ENCODE results near the gene SCAMP3. TPM values are rescaled to one million over a fixed set of nuclear protein-coding genes. Genes with fewer than 3 reads are reported as not detected.
"Not testable (repeated sequence)": the region's sequence is repeated elsewhere in the genome, so short reads cannot be mapped to it uniquely, and the experiment has no call there.

Gene SCAMP3
- total RNA-seq, 2 donors from 2014 or later, result 43.1 to 53.2 TPM

DNA sequence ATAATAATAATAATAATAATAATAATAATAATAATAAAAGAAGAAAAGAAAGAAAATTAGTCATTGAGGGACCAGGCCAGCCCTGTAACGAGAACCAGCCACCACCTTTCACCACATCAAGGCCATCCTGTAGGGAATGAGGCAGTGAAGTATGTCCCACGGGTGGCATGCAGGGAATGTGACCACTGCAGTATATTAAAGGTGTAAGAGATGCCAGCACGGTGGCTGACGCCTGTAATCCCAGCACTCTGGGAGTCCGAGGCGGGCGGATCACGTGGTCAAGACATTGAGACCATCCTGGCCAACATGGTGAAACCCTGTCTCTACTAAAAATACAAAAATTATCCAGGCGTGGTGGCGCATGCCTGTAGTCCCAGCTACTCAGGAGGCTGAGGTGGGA is 28.8 kb upstream of the SCAMP3 start:
- DNase-seq; intact Hi-C loops (cut with DNase I, micrococcal nuclease); ATAC-seq: not testable (repeated sequence)

DNA sequence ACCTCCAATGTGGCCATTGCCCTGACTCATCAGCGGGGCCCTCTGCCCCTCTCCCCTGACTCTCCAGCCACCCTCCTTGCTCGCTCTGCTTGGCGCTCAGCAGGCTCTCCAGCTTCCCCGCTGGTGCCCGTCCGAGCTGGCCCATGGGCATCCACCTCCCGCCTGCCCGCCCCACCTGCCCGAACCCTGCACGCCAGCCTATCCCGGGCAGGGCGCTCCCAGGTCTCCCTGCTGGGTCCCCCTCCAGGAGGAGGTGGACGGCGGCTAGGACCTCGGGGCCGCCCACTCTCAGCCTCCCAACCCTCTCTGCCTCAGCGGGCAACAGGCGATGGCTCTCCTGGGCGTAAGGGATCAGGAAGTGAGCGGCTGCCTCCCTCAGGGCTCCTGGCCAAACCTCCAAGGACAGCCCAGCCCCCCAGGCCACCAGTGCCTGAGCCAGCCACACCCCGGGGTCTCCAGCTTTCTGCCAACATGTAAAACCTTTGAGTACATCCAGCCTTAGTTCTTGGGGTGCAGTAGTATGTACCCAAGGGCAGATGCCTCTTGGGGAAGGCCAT is 25.9 kb upstream of the SCAMP3 start:
- DNase-seq, result no peak
- intact Hi-C loops (cut with DNase I, micrococcal nuclease), result no loop called here
- no peak for ATAC-seq

DNA sequence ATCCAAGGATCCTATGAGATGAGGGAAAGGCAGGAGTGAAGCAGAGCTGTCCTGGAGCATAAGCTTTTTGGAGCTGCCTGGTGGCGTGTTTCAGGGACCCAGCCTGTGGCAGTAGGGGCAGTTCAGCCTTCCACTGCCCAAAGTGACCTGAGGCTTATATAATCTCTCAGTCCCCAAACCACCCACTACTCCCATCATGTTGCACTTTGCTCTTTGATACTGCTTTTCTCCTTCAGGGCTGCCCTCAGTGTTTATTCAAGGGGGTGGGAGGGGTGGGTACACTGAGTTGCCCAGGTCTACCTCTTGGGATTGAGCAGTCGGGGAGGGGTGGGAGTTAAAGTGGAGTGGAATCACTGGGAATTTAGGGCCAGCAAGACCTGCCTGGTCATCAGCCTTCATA is 24.4 kb upstream of the SCAMP3 start:
- DNase-seq (no peak), ATAC-seq (no peak)
- intact Hi-C loops (cut with DNase I, micrococcal nuclease), result no loop called here

DNA sequence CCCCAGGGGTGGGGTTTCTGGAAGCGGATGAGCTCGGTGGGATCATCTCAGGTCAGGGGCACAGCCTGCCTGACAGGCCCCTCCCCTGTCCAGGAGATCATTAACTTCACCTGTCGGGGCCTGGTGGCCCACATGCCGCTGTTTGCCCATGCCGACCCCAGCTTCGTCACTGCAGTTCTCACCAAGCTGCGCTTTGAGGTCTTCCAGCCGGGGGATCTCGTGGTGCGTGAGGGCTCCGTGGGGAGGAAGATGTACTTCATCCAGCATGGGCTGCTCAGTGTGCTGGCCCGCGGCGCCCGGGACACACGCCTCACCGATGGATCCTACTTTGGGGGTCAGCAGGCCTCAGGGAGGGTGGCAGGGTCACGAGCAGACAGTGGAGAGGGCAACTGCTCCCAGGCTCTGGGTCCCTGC is 23.5 kb upstream of the SCAMP3 start:
- ATAC-seq, result no peak
- intact Hi-C loops (cut with DNase I, micrococcal nuclease), result no loop called here
- DNase-seq, result no peak

DNA sequence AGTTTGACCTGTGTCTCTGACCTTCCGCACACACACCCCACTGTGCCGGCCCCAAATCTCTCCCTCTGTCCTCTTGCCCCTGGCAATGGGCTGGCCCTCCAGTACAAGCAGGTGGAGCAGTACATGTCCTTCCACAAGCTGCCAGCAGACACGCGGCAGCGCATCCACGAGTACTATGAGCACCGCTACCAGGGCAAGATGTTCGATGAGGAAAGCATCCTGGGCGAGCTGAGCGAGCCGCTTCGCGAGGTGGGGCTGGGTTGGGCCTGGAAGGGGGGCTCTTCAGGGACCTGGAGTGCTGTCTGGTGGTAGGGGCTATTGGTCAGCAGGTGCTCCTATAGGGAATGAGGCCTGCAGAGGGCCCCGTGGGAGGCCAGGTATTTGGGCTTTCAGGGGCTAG is 22.9 kb upstream of the SCAMP3 start:
- no peak for ATAC-seq
- DNase-seq, result no peak
- intact Hi-C loops (cut with DNase I, micrococcal nuclease), result no loop called here

DNA sequence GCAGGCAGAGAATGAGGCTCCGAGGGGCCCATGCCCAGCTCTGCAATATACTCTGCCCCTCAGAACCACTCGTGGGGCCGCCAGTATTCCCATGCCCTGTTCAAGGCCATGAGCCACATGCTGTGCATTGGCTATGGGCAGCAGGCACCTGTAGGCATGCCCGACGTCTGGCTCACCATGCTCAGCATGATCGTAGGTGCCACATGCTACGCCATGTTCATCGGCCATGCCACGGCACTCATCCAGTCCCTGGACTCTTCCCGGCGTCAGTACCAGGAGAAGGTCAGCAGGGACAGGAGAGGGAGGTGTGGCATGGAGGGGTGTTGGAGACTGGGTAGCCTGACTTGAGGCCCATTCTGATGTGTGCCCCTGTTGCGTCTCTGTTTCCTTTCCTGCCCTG is 22.3 kb upstream of the SCAMP3 start:
- intact Hi-C loops (cut with DNase I, micrococcal nuclease), result no loop called here
- ATAC-seq (no peak), DNase-seq (no peak)

DNA sequence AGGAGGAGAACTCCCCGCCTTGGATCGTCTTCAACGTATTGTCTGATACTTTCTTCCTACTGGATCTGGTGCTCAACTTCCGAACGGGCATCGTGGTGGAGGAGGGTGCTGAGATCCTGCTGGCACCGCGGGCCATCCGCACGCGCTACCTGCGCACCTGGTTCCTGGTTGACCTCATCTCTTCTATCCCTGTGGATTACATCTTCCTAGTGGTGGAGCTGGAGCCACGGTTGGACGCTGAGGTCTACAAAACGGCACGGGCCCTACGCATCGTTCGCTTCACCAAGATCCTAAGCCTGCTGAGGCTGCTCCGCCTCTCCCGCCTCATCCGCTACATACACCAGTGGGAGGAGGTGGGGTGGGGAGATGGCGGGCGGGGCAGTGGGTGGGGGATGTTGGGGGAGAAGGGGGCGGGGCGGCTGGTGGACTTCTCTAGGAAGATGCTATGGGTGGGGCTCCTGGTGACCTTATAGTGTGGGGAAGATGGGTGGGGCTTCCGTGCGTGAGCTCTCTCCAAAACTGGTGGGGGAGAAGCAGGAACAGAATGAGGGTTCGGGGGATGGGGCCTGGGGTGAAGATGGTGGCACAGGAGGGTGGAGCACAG is 20.4 kb upstream of the SCAMP3 start:
- DNase-seq, result no peak
- ATAC-seq, result no peak
- intact Hi-C loops (cut with DNase I, micrococcal nuclease), result no loop called here

DNA sequence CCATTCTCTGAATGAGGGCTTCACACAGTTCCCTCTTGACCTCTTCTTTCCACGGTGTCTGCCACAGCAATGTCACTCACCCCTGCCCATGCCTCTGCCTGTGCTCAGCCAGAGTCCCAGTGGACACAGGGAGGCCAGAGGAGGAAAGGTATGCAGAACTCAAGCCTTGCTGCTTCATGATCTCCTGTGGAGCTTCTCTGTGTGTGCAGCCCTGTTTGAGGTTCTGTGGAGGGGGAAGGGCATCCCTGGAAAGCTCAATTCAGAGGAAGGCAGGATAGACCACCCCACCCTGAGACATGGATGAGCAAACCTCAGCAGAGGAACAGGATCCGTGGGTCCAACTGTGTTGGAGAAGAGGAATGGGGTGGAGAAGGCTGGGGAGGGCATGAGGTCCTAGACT is 17.1 kb upstream of the SCAMP3 start:
- ATAC-seq (no peak), DNase-seq (no peak)
- intact Hi-C loops (cut with DNase I, micrococcal nuclease), result no loop called here

DNA sequence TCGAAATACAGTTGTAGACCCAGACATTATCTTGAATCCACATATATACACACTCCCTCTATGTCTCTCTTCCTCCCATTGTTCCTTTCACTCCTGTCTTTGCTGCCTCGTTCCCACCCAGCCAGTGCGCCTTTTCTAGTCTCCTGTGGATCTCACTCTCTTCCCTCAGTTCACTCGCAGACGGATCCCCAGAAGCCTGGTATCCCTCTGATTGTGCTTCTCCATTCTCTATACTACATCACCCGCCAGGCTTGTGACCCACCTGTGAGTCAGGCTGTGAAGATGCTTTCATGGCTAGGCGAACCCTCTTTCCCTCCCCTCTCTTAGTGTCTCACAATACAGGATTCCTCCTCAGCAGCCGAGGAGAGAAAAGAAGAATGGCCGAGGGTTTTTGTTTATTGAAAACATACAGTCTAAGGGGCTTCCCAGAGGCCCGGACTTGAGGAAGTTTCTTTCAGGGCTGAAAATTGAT is 16.6 kb upstream of the SCAMP3 start:
- intact Hi-C loops (cut with DNase I, micrococcal nuclease), result no loop called here
- ATAC-seq (no peak), DNase-seq (no peak)

DNA sequence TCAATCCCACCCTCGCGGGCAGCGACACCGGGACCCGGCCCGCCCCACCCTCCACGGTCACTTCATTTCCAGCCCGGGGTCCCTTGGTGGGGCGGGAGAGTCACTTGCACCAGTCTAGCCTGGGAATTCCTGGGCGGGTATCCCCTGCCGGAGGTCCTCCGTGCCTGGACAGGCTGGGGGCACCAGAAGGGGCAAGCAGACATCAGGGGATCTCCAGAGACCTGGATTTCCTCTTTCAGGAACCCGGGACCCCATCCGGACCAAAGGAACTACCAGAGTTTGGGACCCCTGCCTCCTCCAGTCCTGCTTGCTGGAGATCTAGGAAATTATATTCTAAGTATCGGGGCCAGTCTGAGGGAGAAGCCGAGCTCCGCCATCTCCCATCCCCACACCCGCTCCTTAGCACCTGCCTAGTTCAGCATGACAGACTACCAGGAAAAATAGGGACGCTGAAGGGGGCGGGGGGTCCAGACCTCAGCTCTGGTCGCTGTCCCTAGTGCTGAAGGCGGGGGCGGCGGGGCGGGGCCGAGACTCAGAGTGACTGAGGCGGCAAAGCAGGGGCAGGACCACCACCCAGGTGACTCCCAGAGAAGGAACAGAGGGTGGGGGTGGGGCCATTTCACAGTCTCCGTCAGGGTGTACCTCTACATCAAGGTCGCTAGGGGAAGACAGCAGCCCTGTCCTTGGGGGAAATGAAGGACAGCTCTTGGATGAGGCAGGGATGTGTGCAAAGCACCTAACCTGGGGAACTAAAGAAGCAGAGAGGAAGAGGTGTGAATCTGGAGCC is 15.9 kb upstream of the SCAMP3 start:
- peak; percentile 74 to 81 for DNase-seq
- intact Hi-C loops (cut with DNase I, micrococcal nuclease), result no loop called here

DNA sequence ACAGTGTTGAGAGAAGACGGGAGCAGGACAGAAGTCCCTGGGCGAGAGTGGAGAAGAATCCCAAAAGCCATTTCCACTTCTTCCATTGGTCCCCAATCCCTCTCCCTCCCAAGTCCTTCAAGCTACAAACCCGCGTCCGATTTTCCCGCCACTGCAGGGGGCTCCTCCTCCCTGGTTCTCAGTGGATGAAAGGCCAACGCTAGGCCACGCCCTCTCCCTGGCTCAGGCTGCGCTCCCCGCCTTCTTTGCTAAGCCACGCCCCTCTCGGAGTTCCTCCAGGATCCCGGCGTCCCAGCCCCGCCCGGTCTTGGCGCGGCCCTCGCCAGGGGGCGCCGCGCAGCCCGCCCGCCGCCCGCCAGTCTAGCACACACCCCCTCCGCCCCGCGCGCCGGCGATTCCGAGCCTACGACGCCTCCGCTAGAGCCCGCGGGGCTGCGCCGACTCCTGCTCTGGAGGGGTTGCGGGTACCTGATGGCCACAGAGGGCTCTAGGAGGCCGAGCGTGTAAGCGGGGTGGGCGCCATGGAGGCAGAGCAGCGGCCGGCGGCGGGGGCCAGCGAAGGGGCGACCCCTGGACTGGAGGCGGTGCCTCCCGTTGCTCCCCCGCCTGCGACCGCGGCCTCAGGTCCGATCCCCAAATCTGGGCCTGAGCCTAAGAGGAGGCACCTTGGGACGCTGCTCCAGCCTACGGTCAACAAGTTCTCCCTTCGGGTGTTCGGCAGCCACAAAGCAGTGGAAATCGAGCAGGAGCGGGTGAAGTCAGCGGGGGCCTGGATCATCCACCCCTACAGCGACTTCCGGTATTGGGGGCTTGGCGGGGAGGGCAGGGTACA is 15.1 kb upstream of the SCAMP3 start, which contains the start of gene HCN3:
Gene HCN3, plus strand, starts transcription at position 394 of the 832 bp plus-strand sequence. Its CDS starts 128 bp downstream, at position 522.
- ATAC-seq, result peak; percentile 72
- intact Hi-C loops (cut with DNase I, micrococcal nuclease), result no loop called here
- DNase-seq, result peak; percentile 98 to 100

More for the DNA sequence above, 15.9 kb upstream of the SCAMP3 start:
- ATAC-seq, result peak; percentile 56

DNA sequence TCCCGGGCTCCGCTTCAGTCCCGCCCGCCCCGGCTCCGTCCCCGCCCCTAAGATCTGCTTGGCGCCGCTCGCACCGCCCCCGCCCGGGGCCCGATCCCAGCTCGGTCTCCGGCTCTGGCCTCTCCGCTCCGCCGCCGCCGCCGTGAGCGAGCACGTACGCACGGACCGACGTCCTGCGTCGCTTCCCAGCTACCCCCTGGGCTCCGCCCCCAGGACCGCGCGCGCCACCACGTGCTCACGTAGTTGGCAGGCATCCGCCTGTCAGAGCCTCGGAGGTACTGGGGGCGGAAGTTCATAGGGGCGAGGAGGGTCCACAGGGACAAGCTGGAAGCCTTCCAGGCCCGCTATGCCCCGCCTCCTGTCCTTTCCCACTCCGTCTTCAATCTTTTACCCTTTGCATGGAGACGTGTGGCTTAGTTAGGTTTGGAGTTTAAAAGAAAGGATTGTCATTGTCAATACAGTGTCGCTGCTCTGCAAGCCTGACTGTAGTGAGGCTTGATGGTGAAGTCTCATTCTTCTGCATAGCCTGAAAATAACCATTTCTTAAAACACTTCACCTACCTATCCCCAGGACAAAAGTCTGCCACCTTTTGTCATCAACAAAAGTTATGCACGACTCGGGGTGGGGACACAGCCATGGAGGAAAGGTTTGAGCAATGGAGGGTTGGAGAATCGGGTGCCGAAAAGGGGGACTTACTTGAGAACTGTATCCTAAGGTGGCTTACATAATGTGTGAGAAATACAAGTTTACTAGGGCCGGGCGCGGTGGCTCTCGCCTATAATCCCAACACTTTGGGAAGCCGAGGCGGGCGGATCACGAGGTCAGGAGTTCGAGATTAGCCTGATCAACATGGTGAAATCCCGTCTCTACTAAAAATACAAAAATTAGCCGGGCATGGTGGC is 11.4 kb upstream of the SCAMP3 start, which contains the start of gene CLK2:
Gene CLK2, minus strand, starts transcription at position 162 of the 903 bp plus-strand sequence. CDS start 2,527 bp downstream, outside the sequence.
- DNase-seq (peak; percentile 97 to 98), ATAC-seq (peak; percentile 82)
- intact Hi-C loops (cut with DNase I, micrococcal nuclease), result no loop called here

DNA sequence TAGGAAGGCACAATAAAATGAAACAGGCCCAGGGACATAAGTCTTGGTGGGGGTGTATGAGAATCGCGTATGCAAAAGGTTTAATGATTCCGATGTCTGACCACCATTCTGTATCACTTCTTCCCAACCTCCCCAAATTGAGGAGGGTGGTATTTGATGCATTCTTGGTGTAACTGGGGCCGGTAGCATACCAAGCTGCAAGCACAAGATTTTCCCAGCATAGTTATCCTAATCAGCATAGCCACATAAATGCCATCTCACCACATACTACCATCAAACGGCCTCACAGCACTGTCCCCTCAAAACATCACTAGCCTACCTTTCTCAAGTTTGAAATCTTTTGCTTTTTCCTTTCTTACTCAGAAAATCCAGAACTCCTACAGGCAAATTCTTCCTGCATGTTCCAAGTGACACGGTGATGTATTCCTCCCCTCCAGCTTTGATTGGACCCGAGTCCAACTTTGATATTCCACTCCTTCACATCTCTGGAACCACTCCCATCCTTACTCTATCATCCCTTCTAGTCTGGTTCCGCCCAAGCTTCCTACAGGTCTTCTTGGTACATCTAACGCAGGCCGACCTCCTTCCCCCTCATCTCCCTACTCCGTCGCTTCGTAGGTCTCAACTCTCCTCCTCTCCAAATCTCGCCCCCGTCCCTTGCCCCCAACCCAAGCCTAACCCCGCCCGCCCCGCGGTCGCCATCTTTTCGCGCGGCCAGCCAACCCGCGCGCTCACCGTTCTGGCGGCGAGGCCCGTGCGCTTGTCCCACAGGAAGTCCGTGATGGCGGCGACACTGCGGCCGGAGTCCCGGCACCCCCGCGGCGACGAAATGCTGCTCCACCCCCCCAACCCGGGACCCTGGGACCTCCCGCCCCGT is 10.5 kb upstream of the SCAMP3 start:
- DNase-seq (no peak), ATAC-seq (peak; percentile 49)
- intact Hi-C loops (cut with DNase I, micrococcal nuclease), result no loop called here

DNA sequence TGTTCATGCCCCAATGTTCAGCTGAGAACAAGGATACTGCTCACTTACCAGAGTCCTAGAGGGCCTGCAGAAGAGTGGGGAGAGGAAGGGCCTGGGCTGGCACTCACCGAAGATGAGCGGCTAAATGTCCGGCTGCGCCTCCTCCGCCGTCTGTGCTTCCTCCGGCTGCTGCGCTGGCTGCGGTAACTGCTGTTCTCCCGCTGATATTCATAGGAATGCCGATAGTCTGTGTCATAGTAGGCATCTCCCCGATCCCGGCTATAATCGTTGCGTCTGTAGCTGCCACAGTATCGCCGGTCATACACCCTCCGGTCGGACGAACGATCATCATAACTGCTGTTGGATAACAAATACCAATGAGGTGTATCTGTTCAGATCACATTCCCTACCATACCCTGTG is 7.2 kb upstream of the SCAMP3 start:
- DNase-seq (no peak), ATAC-seq (no peak)
- intact Hi-C loops (cut with DNase I, micrococcal nuclease), result loop anchor here in 1 of 2 donors (10.0 kb wide), 1 partner anchor 55 kb away; the partner anchor contains the start of gene RUSC1

DNA sequence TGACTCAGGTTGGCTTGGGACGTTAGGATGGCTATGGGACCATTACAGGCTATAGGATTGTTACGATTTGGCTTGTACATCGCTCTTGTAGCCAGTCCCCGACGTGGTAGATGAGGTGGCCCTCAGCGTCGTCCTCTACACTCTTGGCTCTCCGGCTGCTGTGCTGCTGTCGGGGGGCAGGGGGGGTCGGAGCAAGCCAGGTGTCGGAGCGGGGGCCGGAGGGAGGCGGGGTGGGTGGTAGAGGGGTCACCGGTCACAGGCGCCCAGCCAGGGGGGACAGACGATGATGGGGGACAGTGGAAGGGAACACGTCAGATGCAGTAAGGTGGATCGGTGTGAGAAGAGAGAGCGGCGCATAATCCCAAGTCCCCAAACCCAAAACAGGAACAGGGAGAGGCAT is 6.5 kb upstream of the SCAMP3 start:
- ATAC-seq (no peak), DNase-seq (no peak)
- intact Hi-C loops (cut with DNase I, micrococcal nuclease), result loop anchor here in 1 of 2 donors (10.0 kb wide), 1 partner anchor 56 kb away; the partner anchor contains the start of gene RUSC1

DNA sequence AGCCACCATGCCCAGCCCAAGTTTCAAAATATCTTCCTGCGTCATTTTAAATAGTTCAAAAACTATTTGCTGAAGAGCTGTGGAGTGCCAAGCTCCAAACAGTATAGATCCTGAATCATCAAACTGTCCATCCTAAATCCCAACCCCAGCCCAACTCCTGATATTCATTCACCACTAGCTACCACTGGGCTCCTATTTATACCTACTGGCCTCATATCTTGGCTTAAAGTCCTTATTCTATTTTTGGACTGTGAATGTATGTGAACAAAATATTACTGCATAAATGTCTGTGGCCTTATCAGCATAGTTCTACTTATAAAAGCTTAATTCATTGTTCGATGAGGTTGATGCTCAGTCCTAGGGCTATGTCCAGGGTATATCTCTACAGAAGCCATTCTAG is 5.2 kb upstream of the SCAMP3 start:
- intact Hi-C loops (cut with DNase I, micrococcal nuclease), result loop anchor here in 1 of 2 donors (10.0 kb wide), 1 partner anchor 57 kb away; the partner anchor contains the start of gene RUSC1
- DNase-seq (no peak), ATAC-seq (no peak)

DNA sequence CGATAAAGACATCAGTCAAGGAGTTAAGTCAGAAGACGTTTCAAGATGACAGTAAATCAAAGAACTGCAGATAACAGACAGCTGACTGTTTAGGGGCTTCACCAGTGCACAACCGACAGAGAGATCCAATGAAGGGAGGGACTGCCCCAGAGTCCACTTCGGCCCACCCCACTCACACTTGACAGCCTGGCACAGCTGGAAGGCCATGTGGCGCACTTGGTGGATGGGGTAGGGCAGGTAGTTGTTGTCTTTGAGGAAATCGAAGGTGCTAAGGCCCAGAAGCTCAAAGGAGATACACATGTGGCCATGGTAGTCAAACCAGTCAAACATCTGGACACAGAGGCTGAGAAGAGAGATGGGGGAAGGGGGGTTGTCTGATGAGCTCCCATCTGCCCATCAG is 4.4 kb upstream of the SCAMP3 start:
- no peak for ATAC-seq

More for the DNA sequence above, 4.4 kb upstream of the SCAMP3 start:
- intact Hi-C loops (cut with DNase I, micrococcal nuclease), result loop anchor here in 1 of 2 donors (10.0 kb wide), 1 partner anchor 58 kb away; the partner anchor contains the start of gene RUSC1
- no peak for DNase-seq
